OCI-LY7 (cell line): ENCODE measurements around the gene IQSEC1.

Source experiments
- EZH2phosphoT487 ChIP-seq: fragments of 200-600 bp; sonication (generic); IDR thresholded peaks from 2 replicates; pipeline ENCODE4 v1.6.1; 2018; ENCODE audit warnings: low read depth, borderline replicate concordance, mild to moderate bottlenecking, mixed run types, antibody characterized with exemption, low read length, moderate library complexity, mixed read lengths
- TF ChIP-seq, protein P1 (sequence below): fragments of 200-600 bp; sonication (generic); conservative IDR thresholded peaks from 2 replicates; pipeline ENCODE4 v1.5.1; 2014; ENCODE audit warnings: mild to moderate bottlenecking, antibody characterized with exemption, low read length, moderate library complexity, mixed read lengths

DNA sequence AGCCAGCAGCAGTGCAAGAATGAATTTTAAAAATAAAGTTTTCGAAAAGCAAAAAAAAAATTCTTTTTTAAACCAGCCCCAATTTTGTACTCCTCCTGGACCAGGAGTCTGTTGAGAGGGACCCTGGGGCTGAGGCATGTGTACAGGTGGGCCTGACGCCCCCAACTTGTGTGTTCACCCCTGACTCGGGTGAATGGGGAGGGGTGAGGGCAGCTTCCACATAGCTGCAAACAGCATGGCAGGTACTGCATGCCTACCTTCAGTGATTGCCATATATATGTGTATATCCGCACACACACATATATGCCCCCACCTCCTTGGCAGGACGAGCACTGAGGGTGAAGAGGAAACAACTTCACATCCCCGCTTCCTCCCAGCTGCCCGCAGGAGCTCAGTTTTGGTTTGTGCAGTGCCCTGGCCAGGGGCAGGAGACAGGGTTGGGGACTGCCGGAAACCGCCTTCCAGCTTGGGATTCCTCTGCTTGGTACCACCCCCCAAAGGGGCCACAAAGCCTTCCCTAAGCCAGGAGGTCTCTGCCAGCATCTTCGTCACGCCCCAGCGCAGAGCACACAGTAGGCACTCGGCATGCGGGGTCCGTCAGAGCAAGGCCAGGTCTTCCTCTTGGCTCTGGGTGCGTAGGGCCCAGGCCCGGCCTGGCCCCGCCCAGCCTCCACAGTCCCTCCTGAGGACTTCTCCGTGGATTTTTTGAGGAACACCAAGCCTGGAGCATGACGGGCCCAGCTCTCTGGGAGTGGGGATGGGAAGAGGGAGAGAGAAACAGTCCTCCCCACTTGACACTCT lies 170.0 kb downstream of the IQSEC1 start:
- TF ChIP-seq, protein P1, sequence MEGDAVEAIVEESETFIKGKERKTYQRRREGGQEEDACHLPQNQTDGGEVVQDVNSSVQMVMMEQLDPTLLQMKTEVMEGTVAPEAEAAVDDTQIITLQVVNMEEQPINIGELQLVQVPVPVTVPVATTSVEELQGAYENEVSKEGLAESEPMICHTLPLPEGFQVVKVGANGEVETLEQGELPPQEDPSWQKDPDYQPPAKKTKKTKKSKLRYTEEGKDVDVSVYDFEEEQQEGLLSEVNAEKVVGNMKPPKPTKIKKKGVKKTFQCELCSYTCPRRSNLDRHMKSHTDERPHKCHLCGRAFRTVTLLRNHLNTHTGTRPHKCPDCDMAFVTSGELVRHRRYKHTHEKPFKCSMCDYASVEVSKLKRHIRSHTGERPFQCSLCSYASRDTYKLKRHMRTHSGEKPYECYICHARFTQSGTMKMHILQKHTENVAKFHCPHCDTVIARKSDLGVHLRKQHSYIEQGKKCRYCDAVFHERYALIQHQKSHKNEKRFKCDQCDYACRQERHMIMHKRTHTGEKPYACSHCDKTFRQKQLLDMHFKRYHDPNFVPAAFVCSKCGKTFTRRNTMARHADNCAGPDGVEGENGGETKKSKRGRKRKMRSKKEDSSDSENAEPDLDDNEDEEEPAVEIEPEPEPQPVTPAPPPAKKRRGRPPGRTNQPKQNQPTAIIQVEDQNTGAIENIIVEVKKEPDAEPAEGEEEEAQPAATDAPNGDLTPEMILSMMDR = no peak
- TF ChIP-seq EZH2phosphoT487 = no peak
